Fibroblast of peridontal ligament (primary cell): ENCODE results near the gene ARFIP1.
A peak's percentile ranks its signal among the peaks of the same experiment; 100 is the strongest.
"Not testable (repeated sequence)": the region's sequence is repeated elsewhere in the genome, so short reads cannot be mapped to it uniquely, and the experiment has no call there.

ENCODE experiments used
- DNase-seq: peaks from one replicate; pipeline ENCODE4 v3.0.0-alpha.2; 2010; ENCODE audit errors: extremely low read depth

ARFIP1 gene

GRCh38 chr4:152843481-152844090 lies 63.8 kb downstream of the ARFIP1 start:
- no peak for DNase-seq

DNA sequence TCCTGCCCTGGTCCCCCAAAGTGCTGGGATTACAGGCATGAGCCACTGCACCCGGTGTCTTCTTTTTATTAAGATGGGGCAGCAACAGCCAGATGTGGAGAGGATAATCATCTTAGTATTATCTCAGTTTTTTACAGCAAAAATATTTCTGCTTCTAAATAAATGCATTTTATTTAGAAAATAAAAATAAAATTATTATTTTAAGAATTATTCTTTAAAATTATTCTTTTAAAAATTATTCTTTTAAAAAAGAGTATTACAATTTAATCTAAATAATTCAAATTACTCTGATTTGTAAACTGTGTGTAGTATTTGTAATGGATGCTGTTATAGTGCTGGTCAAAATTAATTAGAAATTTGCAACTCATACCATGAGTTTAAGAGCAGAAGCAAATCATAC lies 67.6 kb downstream of the ARFIP1 start:
- no peak for DNase-seq

- no peak for DNase-seq
Observed at GRCh38 chr4:152848508-152848907, 68.8 kb downstream of the ARFIP1 start.

DNA sequence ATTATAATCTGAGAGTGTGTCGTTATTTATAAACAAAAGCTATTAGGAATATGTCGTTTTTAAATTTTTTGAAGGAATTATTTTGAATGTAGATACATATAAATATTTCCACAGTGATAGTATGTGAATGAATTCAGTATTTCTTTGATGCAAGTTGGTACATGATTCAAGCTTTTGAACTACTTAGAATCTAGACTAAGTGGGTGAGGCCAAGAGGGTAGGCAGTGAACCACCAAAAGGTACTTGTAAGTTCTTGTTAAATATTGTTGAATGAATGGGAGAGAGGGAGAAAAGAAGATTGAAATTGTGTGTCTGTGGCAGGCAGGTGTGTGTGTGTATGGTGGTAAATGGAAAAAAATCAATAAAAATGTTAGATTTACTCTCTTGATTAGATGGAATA lies 69.6 kb downstream of the ARFIP1 start:
- DNase-seq: no peak

DNA sequence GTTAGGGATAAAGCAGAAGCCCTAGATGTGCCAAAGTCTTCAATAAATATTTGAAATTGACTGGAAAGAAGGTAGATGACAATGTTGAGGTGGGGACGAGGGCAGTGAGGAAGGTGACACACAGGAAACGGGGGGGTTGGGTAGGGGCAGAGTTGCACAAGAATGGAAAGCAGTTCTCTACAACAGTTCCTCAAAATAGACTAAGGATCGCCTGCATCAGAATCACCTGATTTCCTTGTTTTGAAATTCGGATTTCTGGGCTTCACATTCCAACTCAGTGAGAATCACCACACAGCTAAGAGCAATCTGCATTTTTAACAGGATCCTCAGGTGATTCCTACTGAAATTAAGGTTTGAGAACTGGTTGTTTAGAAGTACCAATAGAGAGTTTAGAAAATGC lies 70.6 kb downstream of the ARFIP1 start:
- DNase-seq: no peak

- DNase-seq: no peak
Observed at GRCh38 chr4:152851226-152851625, 71.5 kb downstream of the ARFIP1 start.

- DNase-seq: no peak
Observed at GRCh38 chr4:152853293-152853692, 73.5 kb downstream of the ARFIP1 start.

- not testable (repeated sequence) for DNase-seq
Observed at GRCh38 chr4:152854016-152854415, 74.3 kb downstream of the ARFIP1 start.

DNA sequence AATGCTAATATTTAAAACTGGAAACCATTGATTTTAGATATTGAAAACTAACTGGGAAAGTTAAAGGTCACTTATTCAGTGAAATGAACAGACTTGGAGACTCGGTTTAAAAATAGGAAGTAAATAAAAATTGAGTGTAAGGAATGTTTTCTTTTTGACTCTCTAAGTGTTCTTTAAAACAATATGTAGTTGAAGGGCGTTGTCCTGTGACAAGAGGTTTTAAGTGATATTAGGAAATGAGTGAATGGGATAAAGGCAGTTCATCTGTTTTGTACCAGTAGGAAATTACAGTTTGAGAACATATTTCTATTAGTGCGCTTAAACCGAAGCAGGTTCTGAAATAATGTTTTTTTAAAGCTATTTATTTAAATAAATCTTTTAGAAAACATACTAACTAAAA lies 77.2 kb downstream of the ARFIP1 start:
- no peak for DNase-seq

- DNase-seq: no peak
Observed at GRCh38 chr4:152858934-152859333, 79.2 kb downstream of the ARFIP1 start.

GRCh38 chr4:152860046-152860445 lies 80.3 kb downstream of the ARFIP1 start:
- no peak for DNase-seq

DNA sequence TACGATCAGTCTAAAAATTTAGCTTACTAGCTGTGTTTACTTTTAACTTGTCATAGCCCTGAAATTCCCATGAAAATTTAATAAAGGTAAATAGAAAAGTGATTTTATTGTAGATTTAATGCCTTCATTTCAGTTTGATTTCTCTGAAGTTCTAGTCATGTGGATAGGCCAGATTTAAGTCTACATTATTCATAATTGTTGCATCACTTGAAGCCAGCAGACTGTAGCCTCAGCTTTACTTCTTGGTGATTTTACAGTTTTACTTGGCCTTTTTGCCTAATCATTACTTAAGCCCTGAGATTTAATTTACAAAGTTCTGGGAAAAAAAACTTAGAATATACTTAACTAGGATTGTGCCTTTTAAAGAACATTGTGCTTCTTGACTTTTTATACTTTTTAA lies 82.9 kb downstream of the ARFIP1 start:
- DNase-seq: peak; percentile 18

DNA sequence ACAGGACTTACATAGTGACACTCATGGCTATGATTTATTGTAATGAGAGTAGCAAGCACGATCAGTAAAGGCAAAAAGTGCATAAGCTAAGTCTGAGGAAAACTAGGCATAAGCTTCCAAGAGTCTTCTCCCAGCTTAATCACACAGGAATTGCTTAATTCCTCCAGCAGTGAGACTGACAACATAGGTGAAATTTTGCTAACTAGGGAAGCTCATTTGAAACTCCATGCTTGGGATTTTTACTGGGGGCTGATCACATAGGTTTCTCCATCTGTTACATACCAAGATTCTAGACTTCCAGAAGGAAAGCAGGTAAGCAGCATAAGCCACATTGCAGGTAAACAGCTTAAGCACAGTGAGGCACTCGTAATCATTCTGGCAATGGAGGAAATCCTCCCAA lies 84.6 kb downstream of the ARFIP1 start:
- DNase-seq: no peak

GRCh38 chr4:152866432-152866993 lies 86.8 kb downstream of the ARFIP1 start:
- DNase-seq: not testable (repeated sequence)

- DNase-seq: no peak
Observed at GRCh38 chr4:152870606-152871005, 90.9 kb downstream of the ARFIP1 start.

DNA sequence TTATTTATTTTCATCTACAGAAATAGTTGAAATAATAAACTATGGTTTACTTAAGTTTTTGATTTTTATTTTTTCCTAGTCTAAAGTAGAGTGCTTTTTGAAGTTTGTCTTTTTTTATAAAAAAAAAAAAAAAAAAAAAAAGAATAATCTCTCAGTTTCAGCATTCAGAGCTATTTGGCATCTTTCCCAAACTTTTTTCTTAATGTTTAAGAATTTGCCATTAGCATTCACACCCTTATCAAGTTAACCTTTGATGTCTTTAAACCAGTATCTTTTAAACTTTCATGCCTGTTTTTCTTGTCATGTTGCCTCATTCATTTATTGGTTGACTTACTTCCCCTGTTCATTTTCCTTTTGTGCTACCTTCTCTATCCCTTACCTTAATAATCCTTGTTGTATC lies 95.5 kb downstream of the ARFIP1 start:
- DNase-seq: no peak

DNA sequence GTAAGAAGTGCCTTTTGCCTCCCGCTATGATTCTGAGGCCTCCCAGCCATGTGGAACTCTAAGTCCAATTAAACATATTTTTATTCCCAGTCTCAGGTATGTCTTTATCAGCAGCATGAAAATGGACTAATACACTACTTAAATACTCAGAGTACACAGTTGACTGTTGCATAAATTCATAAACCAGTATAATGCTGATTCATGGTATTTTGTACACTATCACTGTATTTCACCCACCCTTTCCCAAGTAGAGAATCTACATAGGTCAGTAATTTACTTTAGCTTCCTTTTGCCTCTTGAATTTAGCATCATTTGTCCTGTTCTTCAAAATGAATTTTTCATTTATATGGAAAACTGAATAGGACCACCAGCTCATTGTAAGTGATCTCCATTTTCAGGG lies 98.1 kb downstream of the ARFIP1 start:
- DNase-seq: no peak

GRCh38 chr4:152880263-152880662 lies 100.5 kb downstream of the ARFIP1 start:
- no peak for DNase-seq

DNA sequence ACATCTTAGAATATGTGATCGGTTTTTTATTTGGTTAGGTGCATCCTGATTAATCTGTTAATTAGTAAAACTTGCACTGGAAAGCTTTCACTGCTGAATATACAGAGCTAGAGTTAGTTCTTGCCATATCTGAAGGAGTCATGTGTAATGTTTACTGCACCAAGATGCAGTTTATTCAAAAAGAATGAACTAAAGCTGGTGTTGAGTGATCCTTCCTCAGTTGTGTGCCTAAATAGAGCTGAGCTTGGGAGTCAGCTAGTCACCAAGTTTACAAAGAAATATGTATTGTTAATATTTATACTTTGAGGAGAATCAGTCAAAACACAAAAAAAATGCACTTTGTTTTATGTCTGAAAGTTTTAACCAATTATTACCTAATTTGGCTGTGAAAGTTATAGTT lies 102.2 kb downstream of the ARFIP1 start:
- no peak for DNase-seq

DNA sequence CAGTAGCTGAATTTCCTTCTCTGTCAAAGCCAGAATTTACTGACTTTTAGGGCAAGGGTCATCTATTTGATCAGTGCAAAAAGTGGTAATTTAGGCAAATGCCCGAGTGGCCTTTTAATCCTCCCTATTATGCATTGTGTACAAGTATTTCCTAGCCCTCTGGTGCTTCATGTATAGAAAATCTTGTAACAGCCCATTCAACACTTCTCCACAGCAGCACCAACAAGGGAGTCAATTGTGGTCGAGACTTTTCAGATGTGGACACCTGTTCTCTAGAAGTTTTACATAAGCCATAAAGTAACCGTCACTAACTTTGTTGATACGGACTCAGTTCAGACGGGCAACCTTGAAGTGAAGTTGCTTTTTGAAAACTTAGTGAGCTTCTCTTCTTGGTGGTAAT lies 105.4 kb downstream of the ARFIP1 start:
- no peak for DNase-seq

DNA sequence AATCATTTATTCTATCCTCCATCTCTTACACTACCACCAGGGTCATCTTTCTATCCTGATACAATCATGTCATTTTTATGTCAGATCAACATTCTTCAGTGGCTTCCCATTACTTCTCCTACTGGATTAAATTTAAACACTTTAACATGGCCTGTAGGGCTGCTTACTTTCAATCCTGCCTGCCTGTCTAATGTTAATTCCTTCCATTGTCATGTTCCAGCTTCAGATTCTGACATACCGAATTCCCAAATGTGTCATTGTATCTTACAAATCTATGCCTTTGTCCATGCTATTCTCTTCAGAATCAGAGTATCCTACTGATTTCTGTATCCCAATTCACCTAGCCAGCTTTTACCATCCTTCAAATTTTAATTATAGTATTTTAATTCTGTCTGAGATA lies 106.4 kb downstream of the ARFIP1 start:
- DNase-seq: no peak

- no peak for DNase-seq
Observed at GRCh38 chr4:152887981-152888380, 108.2 kb downstream of the ARFIP1 start.

GRCh38 chr4:152892974-152893373 lies 113.2 kb downstream of the ARFIP1 start:
- no peak for DNase-seq

DNA sequence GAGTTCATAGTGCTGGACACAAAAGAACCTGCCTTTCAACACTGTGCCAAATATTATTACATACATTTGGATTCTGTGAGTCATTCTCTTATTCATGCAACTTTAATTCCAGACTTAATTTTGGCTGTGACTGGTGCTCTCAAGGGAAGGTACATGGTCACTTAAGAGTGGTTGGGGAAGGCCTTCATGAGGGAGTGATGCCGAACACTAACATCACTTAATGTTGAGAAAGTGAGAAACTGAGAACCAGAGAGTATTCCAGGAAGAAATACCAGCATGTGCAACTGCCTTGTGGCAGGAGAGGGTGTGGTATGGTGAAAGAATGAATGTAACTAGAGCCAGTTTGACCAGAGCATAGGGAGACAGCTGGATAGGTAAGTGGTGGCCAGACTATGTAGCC lies 114.9 kb downstream of the ARFIP1 start:
- DNase-seq: peak; percentile 63
